NCI-H2029 treated with DMSO at 0.1 percent for 48 hours (cell line): ENCODE data around the gene JAK2.
"Not testable (repeated sequence)": the region's sequence is repeated elsewhere in the genome, so short reads cannot be mapped to it uniquely, and the experiment has no call there.

ENCODE experiments used
- DNase-seq: peaks from one replicate; lab custom pipeline; 2025; lab: John Stamatoyannopoulos, UW

The JAK2 gene

GRCh38 chr9:4984621-4985385 is at the start of gene JAK2:
Gene JAK2 (plus strand): TSS chr9:4985272. CDS start chr9:5021988, 36,716 bp downstream.
- peak; percentile 45 for DNase-seq

GRCh38 chr9:4936277-4936676 is 48.8 kb upstream of the JAK2 start:
- DNase-seq: no peak

- DNase-seq: no peak
Measured at GRCh38 chr9:4936823-4937222, 48.2 kb upstream of the JAK2 start.

- DNase-seq: no peak
Measured at GRCh38 chr9:4937446-4937845, 47.6 kb upstream of the JAK2 start.

GRCh38 chr9:4938496-4938895 is 46.6 kb upstream of the JAK2 start:
- DNase-seq: no peak

GRCh38 chr9:4939118-4939561 is 45.9 kb upstream of the JAK2 start:
- DNase-seq: no peak

- DNase-seq: not testable (repeated sequence)
Measured at GRCh38 chr9:4942042-4942691, 42.9 kb upstream of the JAK2 start.

GRCh38 chr9:4943346-4943745 is 41.7 kb upstream of the JAK2 start:
- no peak for DNase-seq

GRCh38 chr9:4944431-4945211 is 40.5 kb upstream of the JAK2 start:
- not testable (repeated sequence) for DNase-seq

GRCh38 chr9:4946937-4947336 is 38.1 kb upstream of the JAK2 start:
- no peak for DNase-seq

GRCh38 chr9:4955836-4956235 is 29.2 kb upstream of the JAK2 start:
- no peak for DNase-seq

GRCh38 chr9:4959031-4959430 is 26.0 kb upstream of the JAK2 start:
- DNase-seq: no peak

- DNase-seq: no peak
Measured at GRCh38 chr9:4962085-4962484, 23.0 kb upstream of the JAK2 start.

GRCh38 chr9:4964540-4964939 is 20.5 kb upstream of the JAK2 start:
- no peak for DNase-seq

- DNase-seq: no peak
Measured at GRCh38 chr9:4965174-4965821, 19.8 kb upstream of the JAK2 start.

GRCh38 chr9:4967523-4967922 is 17.5 kb upstream of the JAK2 start:
- no peak for DNase-seq

- no peak for DNase-seq
Measured at GRCh38 chr9:4969130-4969529, 15.9 kb upstream of the JAK2 start.

GRCh38 chr9:4970970-4971641 is 14.0 kb upstream of the JAK2 start:
- no peak for DNase-seq

- no peak for DNase-seq
Measured at GRCh38 chr9:4973246-4973645, 11.8 kb upstream of the JAK2 start.

GRCh38 chr9:4973902-4974301 is 11.2 kb upstream of the JAK2 start:
- DNase-seq: no peak

- DNase-seq: no peak
Measured at GRCh38 chr9:4979239-4979638, 5.8 kb upstream of the JAK2 start.
